Endothelial cell of hepatic sinusoid (primary cell): ENCODE data around the gene MTM1.

Source experiments
- in situ Hi-C: cut with HindIII; loops from 2 replicates; pipeline ENCODE4 v1.10.0; 2017; ENCODE audit warnings: low sequenced_read_pairs

Gene MTM1

DNA sequence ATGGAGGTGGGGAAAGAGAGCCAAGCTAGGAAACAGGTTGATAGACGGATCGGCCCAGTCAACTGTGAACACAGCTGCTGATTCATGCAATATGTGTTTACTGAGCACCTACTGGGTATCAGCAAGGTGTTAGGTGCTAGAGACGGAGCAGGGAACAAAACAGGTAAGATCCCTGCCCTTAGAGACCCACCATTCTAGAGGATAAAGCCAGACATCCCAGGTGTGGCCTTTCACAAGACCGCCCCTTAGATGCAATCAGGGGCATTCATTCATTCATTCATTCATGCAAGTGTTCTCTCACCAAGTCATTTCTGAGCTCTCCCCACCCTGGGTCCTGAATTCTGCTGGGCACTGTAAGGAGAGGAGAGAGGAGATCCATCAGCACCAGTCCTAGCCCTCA is 20.2 kb upstream of the MTM1 start:
- in situ Hi-C loops, result no loop called here

DNA sequence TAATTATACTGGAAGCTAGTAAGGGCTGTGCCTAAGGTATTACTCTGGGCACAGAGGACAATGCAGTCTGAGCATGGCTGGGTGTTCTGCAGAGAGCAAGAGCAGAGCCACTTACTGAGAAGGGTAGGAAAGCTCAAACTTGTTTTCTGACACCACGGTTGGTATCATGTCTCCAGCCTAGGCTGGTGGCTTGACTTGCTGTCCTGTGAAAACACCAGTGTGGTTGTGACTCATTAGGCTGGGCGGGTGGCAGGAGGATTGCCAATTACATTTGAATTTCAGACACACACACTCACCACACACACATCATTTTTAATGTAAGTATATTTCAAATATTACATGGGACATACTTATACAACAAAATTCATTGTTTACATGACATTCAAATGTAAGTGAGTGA is 19.7 kb upstream of the MTM1 start:
- in situ Hi-C loops, result no loop called here

DNA sequence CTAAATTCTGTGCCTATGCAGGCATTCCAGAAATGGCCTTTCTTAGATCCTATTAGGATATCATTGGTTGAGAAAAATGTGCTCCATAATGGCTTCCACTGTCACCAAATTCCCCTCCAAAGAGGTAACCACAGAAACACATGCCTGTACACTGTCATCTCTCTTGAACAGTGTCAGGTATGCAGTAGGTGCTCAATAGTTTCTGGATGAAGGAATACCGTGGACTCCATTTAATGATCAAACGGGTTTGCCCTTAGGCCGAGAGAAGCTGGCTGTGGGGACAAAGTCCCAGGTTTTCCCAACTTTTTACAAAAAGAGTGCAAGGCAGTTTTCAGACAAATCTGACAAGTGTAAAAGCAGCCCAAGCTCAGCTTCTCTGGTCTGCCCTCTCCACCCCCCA is 16.5 kb upstream of the MTM1 start:
- in situ Hi-C loops, result no loop called here

DNA sequence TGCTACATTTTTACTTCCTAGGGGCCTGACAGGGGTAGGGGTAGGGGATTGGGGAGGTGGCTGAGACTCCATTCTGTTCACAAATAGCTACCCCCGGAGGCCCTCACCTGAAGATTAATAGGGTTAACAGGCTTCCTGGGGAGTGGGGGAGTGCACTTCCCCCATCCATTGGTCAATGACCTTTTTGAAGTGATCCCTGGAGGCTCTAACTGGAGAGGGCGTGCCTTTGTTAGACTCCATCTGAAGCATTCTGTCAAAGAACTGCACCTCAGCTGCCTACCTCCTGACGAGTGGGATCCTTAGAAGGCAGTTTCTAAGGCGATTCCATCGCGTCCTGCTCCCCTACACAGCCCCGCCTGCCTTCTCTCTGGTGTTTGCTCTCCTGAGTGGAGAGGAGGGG is 10.0 kb upstream of the MTM1 start:
- in situ Hi-C loops, result no loop called here

DNA sequence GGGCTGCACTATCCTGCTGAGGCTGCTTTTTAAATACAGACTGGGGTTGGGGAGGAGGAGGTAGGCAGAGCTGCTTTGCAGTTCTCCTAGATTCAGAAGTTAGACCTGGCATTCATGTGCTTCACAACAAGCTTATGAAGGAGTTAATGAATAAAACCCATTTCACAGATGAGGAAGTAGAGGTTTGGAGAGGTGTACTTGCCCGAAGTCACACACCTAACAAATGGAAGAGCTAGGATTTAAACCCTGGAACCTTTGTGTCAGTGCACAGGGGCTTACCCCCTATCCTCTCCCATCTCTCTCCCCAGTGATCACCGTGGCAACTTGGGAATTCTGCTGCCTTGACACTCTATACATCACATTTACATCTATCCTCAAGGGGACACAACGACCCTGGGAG is 3.6 kb upstream of the MTM1 start:
- in situ Hi-C loops, result no loop called here

DNA sequence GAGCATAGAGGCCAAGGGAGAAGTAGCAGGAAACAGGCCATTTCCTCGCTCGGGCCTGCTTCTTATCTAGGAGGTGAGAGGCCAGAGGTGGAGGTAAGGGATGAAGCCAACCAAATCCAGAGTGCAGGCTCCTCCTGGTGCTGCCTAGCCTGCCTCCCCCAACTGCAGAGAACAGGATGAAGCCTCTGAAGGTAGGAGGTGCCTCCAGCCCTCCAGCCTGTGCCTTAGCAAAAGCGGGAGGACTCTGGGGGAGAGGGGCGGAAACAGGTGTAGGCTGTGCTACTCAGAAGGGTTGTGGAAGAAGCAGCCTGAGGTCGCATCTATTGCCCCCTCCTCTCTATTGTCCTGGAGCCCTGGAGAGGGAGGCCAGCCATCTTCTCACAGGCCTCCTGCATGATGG is 2.9 kb upstream of the MTM1 start:
- in situ Hi-C loops, result no loop called here

DNA sequence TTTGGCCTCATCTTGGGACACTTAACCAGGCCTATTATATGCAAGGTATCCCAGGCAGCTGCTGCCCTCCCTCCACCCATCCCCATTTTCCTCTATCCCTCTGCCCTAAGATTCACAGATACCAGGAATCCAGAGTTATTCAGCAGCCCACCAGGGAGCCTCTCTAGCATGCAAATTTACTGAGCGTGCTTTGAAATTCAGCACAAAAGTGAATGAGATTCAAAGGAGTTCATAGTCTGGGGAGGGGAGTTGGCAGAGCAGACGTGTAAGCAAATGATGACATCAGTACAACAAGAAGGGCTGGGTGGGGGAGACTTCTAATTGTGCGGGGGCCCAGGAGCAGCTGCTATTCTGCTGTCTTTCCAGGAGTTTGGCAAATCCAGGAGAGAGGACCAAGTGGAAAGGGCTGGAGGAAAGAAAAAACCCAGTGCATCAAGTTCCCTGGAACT is 1.7 kb upstream of the MTM1 start:
- in situ Hi-C loops, result no loop called here

DNA sequence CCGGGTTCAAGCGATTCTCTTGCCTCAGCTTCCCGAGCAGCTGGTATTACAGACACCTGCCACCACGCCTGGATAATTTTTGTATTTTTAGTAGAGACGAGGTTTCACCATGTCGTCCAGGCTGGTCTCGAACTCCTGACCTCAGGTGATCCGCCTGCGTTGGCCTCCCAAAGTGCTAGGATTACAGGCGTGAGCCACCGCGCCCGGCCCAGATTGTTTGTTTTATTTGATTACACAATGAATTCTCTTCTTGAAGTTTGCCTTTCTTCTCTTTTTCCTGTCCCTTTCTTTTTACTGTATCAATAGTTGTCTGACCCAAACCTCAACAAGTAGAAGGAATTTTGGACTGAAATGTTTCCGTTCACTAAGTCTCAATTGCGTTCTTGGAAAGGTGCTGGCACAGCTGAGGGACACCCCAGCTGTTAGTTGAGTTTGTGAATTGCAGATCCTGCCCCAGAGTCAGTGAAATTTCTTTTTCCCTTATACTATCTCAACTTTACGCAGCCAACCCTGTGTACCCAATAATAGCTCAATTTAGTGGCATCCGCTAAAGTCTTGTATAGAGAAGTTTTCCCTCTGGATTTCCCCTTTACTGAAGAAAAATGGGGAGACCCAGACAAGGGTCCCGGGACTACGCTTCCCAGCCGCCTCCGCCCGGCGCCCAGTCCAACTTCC is 639 bp upstream of the MTM1 start:
- in situ Hi-C loops, result no loop called here

DNA sequence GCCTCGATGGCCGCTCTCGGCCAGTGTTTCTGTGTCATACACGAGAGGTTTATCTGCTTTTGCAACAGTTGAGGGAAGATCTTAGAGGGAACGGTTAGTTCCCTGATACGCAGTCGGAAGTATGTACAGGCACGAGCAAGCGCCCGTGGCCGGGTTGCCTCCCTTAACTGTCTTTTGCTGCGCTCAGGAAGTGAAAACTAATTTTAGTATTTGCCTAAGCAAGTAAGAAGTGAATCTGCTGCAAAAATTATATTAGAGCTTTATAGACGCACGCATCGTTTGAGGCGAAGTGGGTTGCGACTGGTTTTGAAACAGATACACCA is 695 bp downstream of the MTM1 start:
- in situ Hi-C loops, result no loop called here

DNA sequence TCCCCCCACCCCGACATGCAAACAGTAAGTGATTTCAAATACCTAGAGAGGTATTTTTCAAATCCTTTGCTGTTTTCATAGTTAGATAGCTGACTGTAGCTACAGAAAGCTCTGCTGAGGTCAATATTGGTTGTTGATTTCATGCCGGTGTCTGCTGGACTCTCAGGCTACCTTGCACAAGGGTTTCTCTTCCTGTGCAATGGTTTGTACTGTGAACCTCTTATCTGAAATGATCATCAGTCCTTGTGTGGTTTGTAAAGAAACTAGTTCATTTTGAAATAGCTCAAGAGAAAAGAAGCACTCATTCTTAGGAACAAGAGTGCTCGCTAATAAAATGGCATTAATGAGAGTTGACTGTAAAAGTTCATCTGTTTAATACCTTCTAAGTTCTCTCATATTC is 2.1 kb downstream of the MTM1 start:
- in situ Hi-C loops, result no loop called here

DNA sequence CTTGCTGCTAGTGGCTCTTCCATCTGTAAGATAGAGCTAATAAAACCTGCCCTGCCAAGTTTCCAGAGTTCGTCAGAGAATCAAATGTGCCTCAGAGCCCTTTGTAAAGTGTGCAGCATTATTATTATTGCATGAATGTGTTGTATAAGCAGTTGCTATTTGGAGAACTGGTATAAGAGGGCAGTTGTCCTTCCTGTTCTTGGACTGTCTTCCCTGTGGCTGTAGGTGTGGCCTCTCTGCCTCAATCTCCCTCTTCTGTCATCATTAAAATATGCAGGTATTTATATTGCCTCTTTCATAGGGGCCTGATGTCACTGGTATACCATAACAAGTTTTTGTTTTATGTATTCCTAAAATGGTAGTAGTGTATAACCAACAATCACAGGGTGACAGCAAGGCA is 3.8 kb downstream of the MTM1 start:
- in situ Hi-C loops, result no loop called here

DNA sequence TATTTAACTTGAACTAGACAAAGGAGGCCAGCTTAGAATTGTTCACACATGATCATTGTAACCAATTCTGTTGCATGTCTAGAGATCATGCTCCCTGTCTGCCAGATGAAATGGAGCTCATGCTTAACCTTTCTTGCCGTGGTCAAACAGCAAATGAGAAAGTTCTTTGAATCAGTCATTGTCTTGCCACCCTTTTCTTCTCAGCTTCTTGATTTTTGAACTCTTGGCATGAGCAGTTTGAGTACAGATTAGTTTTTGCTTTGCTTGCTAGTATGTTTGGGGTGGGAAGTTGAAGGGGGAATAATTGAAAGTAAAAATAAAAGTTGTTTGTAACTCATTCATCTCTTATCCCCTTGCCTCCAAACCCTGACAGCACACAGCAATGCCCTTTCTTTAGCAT is 4.7 kb downstream of the MTM1 start:
- in situ Hi-C loops, result no loop called here

DNA sequence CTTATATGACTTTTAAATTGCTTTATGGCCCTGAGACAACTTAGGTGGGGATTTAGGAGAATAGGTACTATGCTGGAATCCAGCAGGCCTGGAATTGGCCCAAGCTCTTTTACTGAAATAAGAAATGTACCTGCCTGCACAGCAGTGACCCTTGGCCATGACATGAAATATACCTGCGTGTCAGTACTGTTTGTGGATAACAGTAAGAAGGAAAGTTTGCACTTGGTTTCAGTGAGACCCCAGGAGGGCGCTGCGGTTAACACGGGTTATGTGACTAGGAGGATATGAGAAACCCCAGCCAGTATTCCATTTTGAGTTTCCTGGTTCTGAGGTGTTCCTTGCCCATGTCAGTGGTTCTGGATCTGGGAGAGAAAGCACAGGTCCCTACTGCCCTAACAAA is 5.3 kb downstream of the MTM1 start:
- in situ Hi-C loops, result no loop called here

DNA sequence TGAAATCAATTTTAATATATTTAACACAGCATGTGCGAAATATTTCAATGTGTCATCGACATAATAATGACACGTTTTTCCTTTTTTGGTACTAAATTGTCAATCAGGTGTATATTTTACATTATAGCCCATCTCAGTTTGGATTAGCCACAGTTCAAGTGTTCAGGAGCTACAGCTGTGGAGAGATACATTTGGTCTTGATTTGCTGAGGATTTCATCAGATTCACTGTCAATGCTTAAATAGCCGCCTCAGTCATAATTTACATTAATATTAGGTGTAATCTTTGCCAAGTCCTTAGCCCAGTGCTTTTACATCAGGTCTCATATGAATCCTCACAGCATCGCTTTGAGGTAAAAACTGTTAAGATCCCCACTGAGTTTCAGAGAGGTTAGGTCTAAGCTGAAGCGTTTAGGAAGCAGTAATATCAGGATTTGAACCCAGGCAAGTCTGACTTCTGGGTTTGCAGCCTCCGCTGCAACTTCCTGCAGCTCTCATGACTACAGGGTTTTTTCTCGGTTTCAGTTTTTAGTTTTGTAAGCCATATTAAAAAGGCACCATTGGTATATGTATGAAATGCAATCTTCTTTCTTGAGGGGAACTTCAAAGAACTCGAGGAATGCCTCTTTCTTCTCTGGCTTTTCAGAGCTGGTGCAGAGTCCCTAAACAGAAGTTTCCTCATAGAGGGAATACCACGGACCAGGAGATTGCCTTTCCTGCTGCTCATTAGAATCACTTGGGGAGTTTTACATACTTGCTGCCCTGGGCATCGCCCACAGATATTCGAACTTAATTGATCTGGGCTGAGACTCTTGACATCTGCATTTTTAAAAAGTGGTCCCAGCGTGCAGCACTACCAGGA is 6.4 kb downstream of the MTM1 start:
- in situ Hi-C loops, result no loop called here

DNA sequence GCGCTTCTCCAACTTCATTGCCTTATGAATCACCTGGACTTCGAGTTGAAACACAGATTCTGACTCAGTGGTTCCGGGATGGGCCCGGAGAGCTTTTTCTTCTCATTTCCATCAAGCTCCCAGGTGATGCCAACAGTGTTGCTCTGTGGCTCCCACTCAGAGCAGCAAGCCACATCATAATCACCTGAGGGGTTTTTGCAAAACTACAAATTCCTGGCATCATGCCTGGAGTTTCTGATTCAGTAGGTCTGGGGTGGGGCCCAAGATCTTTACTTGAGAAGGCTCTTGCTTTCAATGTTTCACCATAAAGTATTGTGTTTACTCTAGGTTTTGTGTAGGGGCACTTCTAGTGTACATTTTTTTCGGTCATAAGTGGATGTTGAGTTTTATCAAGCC is 7.0 kb downstream of the MTM1 start:
- in situ Hi-C loops, result no loop called here

DNA sequence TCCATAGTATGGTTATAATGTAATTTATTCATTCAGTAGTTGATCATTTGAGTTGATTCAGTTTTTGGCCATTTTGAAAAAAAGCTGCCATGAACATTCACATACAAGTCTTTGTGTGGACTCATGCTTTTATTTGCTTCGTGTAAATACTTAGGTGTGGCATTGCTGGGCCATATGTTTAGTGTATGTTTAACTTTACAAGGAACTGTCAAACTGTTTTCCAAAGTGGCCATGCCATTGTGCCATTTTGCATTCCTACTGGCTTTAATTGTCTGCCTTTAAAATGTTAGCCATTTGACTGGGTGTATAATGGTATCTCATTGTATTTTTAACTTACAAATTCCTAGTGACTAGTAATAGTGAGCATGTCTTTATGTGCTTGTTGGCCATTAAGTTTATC is 8.8 kb downstream of the MTM1 start:
- in situ Hi-C loops, result no loop called here

DNA sequence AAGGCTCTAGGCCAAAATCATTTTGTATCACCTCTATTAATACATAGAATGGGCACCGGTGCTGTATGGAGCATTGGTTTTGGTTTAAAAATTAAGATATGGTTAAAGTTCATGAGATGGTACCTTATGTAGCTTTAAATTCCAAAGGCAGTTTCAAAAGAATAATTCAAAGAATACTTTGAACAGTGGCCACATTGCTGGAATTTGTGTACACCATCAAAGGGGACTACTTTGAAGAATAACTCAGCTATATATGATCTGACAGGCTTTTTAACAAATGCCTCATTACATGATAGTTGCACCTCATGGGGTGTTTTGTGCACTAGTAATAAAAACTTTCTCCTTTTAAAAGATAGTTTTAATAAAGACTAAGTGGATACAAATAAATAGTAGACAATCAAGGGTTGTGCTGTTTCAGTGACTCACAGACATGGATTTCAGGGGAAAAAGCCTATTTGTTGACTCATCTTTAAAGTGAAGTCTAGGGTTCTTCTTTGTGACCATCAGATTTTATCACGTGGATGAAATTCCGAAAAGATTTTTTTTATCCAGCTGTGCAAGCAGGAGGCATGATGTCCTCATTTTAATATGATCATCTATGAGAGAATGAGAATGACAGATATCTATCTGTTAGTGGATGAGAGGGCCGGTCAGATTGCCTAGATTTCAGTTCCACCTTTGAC is 12.8 kb downstream of the MTM1 start:
- in situ Hi-C loops, result no loop called here

DNA sequence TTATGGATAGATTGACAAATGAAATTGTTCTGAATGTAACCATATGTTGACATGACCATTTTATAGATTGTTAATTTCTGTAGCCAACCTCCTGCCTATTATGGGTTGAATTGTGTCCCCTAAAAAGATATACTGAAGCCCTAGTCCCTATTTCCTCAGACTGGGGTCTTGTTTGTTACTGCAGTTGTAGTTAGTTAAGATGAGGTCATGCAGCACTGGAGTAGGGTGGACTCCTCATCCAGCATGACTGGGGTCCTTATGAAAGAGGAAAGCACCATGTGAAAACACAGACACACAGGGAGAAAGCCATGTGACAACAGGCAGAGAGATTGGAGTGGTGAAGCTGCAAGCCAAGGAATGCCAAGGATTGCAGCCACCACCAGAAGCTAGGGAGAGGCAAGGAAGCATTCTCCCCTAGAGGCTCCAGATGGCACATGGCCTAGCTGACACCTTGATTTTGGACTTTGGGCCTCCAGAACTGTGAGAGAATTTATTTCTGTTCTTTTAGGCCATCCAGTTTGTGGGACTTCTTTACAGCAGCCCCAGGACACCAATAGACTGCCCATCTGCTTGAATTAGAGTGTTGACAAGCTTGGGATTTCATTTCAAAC is 14.0 kb downstream of the MTM1 start:
- in situ Hi-C loops, result no loop called here

DNA sequence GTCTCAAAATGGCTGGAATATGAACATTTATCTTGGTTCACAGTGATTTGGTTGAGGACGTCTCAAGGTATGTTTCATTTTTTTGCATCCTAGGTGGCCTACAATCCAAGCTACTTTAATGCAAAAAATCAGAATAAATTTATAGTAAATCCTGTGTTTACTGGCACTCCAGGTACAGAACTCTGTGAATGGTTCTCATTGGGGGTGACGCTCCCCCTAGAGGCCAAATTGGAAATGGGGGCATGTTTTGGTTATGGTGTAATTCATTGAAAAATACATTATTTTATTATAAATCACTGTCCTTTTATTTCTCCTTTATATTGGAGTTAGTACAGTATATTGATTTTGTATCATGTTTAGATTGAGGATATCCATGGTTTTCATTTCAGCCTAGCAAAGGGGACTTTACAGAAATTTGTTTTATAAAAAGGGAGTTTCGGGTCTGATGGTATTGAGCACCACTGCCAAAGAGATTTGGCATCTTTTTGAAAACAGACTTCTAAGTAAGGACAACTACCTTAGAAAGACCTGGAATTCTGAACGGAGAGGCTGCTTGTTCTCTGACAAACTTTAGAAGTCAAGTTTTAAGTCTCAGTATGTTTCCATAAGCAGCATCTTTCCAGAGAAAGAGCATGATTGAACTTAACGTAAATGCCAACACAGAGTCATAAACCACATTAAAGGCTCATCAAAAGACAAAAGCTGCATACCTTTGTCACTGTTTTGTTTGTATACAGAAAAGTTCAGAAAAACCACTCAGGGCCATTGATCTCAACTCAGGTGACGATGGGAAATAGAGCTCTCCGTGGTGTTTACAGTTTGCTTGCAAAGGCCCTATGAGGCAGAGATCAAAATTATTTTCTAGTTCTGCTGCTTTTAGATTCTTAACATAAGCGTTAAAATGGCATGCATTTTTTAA is 19.4 kb downstream of the MTM1 start:
- in situ Hi-C loops, result no loop called here

DNA sequence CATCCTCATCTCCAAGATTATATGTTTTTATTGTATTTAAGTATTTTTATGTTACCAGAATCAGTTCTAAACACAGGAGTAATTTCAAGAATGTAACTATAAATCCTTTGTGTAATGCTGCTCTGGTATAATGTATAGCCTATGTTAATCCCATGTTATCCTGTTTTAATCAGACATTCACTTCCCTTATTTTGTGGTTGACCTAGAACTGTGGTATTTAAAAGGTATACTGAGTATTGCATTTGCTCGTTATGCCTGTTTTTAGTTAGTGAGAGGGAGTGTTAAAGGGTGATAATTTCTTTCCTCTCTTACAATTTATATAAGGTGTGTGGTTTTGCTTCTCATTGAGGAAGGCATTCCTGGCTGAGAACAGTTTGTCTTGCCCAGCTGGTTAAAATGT is 26.2 kb downstream of the MTM1 start:
- in situ Hi-C loops, result no loop called here

DNA sequence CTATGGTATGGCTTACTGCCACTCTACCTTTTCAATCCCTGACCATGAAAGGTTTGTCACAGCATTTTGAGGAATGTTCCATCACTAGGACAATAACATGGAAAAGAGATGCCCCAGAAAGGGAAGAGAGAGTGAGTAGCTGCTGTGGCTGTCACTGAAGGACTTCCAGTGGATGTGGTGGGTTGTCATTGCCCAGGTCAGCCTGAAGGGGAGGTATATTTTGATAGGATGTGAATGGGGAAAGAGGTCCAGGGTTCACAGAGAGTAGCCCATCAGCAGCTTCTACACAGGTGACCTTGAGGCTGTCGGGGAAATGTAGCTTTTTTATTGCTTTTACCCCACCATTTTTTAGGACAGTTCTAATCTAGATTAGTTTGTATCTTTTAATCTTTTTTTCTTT is 30.8 kb downstream of the MTM1 start:
- in situ Hi-C loops, result no loop called here
